Liver (tissue), 3 donors: ENCODE results near the gene SEC14L6.

Source experiments
- JUND ChIP-seq, 2 donors: IDR thresholded peaks; 2 replicates each; pipeline ENCODE4 v1.6.1; 2016; ENCODE audit warnings: antibody characterized with exemption in 2 of 2
- RAD21 ChIP-seq, 2 donors: IDR thresholded peaks; 2 replicates each; pipeline ENCODE4 v1.6.1; 2016; ENCODE audit warnings: antibody characterized with exemption in 2 of 2, mild to moderate bottlenecking in 2 of 2
- SP1 ChIP-seq: IDR thresholded peaks from 2 replicates; pipeline ENCODE4 v1.6.1; 2018; ENCODE audit warnings: antibody characterized with exemption, mild to moderate bottlenecking
- YY1 ChIP-seq: IDR thresholded peaks from 2 replicates; pipeline ENCODE4 v1.6.1; 2016; ENCODE audit warnings: antibody characterized with exemption, mild to moderate bottlenecking
- TF ChIP-seq, protein P1 (sequence below): fragments of 150-350 bp; IDR thresholded peaks from 2 replicates; pipeline ENCODE4 v1.5.1; 2017; ENCODE audit warnings: improper control_type of control experiment, low read depth, low read length; ENCODE audit not compliant: missing input control
- donor health status: healthy.
- donor health status: healthy.

DNA sequence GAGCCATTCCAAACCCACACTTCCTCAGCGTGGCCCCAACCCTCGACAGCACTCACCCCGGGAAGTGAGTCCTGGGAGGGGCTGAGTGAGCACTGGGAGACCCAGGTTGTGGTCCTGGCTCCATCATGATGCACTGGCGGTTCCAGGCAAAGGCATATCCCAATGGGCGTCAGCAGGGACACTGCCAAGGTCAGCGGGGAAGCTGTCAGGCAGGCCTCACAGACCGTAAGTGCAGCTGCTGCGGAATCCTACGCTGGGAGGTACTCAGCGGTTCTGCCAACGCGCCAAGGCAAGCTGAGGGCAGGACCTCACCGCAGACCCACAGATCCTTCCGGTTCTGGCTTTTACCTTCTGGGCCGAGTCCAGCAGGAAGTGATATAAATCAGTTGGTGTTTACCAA is 29.3 kb upstream of the SEC14L6 start:
- TF ChIP-seq SP1: no peak
- TF ChIP-seq YY1: no peak
- TF ChIP-seq, protein P1, sequence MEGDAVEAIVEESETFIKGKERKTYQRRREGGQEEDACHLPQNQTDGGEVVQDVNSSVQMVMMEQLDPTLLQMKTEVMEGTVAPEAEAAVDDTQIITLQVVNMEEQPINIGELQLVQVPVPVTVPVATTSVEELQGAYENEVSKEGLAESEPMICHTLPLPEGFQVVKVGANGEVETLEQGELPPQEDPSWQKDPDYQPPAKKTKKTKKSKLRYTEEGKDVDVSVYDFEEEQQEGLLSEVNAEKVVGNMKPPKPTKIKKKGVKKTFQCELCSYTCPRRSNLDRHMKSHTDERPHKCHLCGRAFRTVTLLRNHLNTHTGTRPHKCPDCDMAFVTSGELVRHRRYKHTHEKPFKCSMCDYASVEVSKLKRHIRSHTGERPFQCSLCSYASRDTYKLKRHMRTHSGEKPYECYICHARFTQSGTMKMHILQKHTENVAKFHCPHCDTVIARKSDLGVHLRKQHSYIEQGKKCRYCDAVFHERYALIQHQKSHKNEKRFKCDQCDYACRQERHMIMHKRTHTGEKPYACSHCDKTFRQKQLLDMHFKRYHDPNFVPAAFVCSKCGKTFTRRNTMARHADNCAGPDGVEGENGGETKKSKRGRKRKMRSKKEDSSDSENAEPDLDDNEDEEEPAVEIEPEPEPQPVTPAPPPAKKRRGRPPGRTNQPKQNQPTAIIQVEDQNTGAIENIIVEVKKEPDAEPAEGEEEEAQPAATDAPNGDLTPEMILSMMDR: no peak
- no peak for TF ChIP-seq RAD21 (IDR thresholded peaks at IDR 0.05)
- no peak for TF ChIP-seq JUND (IDR thresholded peaks at IDR 0.05)
